GM04504 (cell line): ENCODE results near the gene TCN2.
A peak's percentile ranks its signal among the peaks of the same experiment; 100 is the strongest.
"Not testable (repeated sequence)": the region's sequence is repeated elsewhere in the genome, so short reads cannot be mapped to it uniquely, and the experiment has no call there.

Experiments
- DNase-seq: peaks from one replicate; pipeline ENCODE4 v3.0.0-alpha.2; 2012; ENCODE audit warnings: low read depth

Gene TCN2

DNA sequence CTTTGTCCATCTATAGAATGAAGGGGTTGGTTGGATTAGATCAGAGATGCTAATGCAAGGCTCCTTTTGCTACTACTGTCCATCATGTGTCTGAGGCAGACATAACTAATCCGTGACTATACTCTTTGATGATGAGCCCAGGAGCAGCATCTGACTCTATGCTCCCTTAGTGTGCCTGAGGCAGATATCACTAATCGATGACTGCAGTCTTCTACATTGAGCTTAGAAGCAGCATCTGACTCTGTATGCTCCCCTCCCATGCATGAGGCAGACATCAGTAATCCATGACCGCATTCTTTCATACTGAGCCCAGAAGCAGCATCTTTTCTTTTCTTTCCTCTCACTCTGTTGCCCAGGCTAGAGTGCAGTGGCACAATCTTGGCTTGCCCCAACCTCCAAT, 4.2 kb downstream of the TCN2 start:
- DNase-seq: no peak

DNA sequence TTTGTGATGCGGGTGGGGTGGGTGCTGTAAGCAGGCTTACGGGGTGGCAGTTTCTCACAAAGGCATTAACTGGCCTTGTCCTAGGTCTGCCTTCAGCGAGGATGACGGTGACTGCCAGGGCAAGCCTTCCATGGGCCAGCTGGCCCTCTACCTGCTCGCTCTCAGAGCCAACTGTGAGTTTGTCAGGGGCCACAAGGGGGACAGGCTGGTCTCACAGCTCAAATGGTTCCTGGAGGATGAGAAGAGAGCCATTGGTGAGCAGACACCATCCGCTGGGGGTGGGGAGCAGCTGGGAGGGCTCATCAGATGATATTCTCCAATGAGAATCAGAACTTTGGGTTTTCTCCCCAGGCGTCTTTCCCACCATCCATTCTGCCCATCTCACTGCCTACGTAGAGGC, 5.8 kb downstream of the TCN2 start:
- no peak for DNase-seq

DNA sequence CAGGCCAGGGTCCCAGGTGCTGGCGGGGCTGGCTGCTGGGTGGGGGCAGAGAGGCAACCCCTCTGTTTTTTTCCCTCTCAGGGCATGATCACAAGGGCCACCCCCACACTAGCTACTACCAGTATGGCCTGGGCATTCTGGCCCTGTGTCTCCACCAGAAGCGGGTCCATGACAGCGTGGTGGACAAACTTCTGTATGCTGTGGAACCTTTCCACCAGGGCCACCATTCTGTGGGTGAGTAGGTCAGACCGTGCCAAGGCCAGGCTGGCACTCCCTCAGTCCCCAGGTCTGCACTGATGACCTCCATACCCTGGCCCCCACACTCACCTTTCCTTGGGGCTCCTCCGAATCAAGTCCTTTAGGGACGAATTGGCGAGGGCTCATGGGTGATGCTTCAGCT, 7.3 kb downstream of the TCN2 start:
- no peak for DNase-seq

DNA sequence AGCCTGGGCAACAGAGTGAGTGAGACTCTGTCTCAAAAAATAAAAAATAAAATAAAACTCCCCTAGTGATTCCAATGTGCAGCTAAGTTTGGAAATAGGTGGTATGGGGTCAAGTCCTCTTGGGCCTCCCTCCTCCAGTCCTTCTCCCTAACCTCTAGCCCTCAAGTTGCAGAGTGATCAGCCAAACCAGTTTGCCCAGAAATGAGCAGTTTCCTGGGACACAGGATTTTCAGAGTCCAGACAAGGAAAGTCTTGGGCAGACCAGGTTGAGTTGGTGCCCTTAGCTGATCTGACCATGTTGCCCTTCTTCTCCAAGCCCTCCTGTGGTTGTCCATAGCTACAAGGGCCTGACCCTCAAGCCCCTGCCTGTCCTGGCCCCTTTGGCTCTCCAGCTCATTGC, 7.9 kb downstream of the TCN2 start:
- no peak for DNase-seq

DNA sequence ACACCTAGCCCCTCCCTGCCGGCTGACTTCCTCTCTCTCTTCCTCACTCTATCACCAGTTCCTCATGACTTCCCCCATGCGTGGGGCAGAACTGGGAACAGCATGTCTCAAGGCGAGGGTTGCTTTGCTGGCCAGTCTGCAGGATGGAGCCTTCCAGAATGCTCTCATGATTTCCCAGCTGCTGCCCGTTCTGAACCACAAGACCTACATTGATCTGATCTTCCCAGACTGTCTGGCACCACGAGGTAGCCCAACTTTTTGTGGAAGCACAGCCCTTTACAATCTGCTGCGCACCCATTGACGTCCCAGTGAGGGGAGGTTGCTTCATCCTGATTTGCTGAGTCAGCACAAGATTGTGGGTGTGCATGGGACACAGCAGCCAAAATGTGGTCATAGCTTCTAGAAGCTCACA, 8.6 kb downstream of the TCN2 start:
- DNase-seq: no peak

DNA sequence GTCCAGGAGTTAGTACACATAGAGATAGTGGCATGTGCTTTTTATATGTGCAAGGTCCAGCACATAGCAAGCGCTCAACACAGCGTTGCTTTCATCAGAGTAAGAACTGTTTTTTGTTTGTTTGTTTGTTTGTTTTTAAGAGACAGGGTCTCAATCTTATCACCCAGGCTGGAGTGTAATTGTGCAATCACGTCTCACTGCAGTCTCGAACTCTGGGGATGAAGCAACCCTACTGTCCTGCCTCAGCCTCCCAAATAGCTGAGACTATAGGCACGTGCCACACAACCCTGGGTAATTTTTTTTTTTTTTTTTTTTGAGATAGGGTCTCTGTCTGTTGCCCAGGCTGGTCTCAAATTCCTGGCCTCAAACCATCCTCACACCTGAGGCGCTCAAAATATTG, 10.8 kb downstream of the TCN2 start:
- DNase-seq: no peak

DNA sequence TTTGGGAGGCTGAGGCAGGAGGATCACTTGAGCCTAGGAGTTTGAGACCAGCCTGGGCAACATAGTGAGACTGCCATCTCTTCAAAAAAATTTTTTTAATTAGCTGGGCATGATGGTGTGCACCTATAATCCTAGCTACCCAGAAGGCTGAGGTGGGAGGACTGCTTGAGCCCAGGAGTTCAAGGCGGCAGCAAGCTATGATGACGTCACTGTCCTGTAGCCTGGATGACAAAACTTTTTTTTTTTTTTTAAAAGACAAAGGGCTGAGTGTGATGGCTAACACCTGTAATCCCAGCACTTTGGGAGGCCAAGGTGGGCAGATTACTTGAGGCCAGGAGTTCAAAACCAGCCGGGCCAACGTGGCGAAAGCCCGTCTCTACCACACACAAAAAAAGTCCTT, 12.9 kb downstream of the TCN2 start:
- not testable (repeated sequence) for DNase-seq

DNA sequence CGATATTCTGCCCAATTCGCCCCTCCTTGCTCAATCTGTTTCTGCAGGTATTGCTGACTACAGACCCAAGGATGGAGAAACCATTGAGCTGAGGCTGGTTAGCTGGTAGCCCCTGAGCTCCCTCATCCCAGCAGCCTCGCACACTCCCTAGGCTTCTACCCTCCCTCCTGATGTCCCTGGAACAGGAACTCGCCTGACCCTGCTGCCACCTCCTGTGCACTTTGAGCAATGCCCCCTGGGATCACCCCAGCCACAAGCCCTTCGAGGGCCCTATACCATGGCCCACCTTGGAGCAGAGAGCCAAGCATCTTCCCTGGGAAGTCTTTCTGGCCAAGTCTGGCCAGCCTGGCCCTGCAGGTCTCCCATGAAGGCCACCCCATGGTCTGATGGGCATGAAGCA, 19.4 kb downstream of the TCN2 start:
- DNase-seq: no peak

DNA sequence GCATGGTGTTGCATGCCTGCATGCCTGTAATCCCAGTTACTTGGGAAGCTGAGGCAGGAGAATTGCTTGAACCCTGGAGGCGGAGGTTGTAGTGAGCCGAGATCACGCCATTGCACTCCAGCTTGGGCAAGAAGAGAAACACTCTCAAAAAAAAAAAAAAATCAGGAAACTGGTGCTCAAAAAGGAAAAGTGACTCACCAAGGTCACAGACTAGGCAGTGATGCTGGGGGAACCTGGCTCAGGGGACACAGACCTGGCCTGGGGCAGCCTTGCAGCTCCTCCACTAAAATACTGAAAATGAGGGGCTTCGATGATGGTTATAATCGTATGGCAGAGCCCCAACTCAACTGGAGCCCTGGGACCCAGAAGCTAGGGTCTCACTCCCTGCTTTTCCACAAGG, 20.5 kb downstream of the TCN2 start:
- no peak for DNase-seq

DNA sequence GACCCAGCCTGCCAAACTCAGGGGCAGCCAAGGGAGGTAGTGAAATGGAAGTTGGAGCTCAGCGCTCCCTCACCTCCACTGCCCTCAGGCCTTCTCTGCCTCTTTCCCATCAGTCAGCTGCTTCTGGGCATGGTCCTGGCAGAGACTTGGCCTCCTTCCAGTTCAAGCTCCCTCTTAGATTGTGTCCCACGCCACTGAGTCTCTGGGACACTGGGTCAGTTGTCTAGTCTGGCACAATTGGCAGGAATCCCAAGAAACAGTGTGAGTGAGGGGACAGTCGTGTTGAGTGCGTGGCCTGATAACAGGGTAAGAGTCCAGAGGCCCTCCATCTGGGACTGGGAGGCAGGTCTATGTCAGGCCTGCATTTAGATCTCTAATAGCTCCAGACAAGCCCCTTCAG, 21.5 kb downstream of the TCN2 start:
- no peak for DNase-seq

DNA sequence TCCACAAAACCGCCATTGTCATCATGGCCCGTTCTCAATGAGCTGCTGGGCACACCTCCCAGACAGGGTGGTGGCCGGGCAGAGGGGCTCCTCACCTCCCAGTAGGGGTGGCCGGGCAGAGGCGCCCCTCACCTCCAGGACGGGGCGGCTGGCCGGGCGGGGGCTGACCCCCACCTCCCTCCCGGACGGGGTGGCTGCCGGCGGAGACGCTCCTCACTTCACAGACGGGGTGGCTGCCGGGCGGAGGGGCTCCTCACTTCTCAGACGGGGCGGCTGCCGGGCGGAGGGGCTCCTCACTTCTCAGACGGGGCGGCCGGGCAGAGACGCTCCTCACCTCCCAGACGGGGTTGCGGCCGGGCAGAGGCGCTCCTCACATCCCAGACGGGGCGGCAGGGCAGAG, 24.5 kb downstream of the TCN2 start:
- DNase-seq: not testable (repeated sequence)

DNA sequence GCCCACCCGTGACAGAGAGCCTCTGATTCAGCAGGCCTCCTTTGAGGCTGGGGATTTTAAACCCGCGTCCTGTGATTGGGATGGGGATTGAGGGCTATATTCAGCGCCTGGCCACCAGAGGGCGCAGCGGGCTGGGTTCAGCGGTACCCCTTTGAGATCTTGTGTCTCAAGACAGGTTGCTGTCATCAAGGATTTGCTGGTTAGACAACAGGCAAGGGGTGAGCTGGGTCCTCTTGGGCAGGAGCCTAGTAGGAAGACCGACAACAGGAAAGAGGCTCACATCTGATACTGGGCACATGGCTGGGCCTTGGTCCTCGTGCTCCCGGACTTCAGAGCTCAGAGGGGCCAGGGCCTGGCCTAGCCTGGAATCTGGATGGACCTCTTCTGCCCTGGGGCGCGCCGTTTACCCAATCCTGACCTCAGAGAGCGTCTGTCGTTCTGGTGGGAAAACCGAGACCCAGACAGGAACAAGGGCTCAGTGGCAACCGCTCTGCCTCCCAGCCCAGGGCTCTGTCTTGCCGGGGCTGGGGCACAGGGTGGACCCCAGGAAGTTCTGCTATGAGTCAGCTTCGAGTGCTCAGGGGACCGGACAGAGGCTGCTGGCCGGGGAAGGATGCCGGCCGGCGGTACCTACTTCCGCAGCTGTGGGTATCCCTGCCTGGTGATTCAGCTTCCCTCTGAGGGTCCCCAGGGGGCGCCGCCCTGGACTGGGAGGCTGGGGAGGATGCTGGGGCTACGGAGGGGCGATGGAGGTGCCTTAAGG, 27.7 kb downstream of the TCN2 start:
- peak; percentile 69 for DNase-seq

DNA sequence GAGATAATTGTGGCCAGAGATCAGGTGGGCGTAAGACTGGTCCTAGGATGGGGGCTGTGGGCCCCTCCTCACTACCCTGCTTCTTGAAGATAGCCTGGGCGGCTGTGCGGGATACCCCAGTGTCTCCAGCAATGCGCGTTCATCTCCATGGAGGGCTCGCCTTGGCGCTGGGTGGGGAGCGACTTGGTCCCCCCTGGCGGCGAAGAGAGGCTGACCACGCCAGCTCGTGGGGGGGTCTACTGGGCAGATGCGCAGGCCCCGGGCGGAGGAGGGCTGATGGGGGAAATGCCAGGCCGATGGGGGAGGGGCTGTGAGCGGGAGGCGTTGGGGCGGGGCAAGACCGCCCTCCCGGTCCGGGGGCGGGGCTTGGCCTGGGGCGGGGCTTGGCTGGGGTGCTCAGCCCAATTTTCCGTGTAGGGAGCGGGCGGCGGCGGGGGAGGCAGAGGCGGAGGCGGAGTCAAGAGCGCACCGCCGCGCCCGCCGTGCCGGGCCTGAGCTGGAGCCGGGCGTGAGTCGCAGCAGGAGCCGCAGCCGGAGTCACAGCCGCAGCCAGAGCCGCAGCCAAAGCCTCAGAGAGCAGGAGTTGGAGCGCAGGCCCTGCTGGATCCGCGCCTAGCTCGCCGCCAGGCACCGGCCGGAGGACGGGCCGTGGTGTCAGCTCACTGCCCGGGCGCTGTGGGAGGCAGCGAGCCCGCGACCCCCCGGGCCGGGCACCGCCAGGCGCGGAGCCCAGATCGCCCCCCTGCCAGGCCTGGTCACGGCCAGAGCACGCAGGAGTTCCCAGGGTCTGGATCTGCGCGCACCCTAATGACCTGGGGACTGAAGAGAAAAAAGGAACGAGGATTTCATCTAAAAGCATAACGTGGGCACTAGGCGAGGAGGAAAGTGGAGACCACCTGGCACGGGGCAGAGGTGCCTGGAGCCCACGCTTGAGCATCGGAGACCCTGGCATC, 28.6 kb downstream of the TCN2 start, which contains the start of gene SLC35E4:
SLC35E4 (plus strand) TSS at position 509 of the 953 bp plus-strand sequence. CDS start 670 bp downstream, outside the sequence.
- DNase-seq: peak; percentile 77

DNA sequence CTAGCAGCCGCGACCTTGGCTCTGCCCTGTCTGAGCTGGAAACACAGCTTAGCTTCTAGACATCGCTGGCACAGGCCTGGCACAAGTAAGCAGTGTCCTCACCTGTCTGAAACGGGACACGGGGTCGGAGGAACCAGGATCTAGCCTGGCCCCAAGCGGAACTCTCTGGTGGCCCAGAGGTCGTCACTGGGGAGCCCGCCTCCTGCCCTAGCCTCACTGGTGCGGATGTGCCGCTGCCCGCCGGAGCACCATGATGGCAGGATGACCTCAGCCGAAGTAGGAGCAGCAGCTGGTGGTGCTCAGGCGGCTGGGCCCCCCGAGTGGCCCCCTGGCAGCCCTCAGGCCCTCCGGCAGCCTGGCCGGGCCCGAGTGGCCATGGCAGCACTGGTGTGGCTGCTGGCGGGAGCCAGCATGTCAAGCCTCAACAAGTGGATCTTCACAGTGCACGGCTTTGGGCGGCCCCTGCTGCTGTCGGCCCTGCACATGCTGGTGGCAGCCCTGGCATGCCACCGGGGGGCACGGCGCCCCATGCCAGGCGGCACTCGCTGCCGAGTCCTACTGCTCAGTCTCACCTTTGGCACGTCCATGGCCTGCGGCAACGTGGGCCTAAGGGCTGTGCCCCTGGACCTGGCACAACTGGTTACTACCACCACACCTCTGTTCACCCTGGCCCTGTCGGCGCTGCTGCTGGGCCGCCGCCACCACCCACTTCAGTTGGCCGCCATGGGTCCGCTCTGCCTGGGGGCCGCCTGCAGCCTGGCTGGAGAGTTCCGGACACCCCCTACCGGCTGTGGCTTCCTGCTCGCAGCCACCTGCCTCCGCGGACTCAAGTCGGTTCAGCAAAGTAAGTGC, 29.5 kb downstream of the TCN2 start:
- no peak for DNase-seq

DNA sequence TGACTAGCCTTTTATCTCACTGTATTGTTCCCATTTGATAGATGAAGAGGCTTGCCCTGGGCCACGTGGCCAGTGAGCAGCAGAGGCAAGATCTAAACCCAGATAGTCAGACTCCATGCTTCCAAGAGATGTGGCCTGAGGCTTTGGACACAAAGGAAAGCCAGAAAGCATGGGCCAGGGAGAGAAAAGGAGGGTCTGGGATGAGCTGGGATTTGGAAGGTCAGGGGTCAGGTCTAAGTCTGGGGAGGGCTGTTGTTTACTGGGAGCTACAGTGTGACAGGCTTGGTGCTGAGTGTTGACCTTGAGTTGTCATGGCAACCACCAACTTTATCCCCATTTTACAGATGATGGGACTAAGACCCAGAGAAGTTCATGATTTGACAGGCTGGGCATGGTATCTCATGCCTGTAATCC, 30.7 kb downstream of the TCN2 start:
- DNase-seq: no peak

DNA sequence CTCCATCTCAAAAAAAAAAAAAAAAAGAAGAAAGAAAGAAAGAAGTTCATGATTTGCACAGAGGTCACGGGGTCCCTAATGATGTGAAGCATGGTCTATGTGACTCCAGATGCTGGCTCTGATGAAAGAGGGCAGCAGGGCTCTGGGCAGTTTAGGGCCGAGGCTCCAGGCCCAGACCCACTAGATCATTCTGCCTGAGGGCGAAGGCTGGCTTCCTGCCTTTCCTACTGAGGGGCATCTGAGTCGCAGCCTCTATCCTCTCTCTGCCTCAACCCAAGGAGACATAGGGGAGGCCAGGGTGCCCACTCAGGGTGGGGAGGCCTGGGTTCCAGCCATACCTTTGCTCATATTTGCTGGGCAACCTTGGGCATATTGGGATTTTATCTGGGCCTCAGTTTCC, 33.4 kb downstream of the TCN2 start:
- DNase-seq: no peak

DNA sequence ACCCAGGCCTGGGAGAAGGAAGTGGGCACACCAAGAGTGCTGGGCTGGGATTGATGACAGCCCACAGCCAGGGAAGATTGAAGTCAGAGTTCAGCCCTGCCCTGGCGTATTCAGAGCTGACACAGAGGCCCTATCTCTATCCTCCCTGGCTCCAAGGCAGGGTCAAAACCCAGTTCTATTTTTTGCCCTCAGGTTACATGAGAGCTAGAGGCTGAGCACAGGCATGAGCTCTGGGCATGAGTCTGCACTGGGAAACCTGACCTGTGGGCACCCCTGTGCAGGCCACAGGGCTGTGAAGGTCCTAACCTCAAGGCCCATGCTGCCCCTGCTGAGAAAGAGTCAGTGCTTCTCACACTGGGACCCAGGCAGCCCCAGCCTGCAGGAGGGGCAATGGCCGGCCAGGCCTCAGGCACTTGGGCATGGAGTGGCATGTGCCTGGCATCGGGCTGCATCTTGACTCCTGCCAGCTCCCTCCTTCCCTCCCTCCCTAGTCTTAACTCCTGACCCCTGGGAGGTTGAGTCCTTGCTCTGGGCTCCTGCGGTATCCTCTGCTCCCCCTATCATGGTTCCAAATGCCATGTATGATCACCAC, 34.0 kb downstream of the TCN2 start:
- no peak for DNase-seq

DNA sequence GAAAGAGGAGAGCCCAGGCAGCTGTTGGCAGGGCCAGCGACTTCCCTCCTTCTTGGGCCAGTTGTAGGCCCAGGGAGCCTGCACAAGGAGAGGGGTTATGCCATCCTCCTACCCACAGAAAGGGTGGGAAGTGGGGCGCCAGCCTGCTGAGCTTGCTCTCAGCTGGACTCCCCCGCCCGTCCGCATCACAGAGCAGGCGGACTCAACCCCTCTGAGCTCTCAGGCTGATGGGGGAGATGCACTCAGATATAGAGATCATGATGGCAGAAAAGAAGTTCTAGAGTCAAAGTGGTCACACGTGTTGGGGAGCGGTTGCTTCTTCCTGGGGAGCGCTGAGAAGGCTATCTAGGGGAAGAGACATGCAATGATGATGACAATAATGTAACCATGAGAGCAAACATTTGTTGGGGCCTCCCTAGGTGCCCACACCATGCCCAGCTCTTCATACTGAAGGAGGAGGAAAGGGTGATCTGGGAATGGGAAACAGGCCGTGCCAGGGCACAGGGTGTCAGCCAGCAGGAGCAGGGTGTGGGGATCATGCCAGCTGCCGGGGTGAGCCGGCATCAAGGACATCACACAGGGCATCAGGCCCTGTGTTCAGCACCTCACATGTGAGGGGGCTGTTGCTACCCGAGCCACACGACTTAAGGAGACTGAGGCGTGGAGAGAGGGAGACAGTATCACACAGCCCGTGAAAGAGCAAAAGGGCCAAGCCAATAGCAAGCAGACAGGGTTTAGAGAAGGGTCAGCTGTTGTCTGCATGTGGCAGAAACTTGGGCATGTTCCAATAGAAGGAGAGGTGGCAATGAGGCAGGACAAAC, 36.3 kb downstream of the TCN2 start:
- no peak for DNase-seq

DNA sequence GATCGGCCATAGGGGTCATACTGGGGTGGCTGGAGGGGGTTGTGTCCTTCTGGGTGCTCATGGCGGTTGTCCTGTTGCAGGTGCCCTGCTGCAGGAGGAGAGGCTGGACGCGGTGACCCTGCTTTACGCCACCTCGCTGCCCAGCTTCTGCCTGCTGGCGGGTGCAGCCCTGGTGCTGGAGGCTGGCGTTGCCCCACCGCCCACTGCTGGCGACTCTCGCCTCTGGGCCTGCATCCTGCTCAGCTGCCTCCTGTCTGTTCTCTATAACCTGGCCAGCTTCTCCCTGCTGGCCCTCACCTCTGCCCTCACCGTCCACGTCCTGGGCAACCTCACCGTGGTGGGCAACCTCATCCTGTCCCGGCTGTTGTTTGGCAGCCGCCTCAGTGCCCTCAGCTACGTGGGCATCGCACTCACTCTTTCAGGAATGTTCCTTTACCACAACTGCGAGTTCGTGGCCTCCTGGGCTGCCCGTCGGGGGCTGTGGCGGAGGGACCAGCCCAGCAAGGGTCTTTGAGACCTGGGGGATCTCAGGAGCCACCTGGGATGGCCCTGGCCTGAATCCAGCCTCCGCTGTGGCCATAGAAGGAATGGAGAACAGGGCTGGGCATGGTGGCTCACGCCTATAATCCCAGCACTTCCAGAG, 39.7 kb downstream of the TCN2 start:
- DNase-seq: no peak

DNA sequence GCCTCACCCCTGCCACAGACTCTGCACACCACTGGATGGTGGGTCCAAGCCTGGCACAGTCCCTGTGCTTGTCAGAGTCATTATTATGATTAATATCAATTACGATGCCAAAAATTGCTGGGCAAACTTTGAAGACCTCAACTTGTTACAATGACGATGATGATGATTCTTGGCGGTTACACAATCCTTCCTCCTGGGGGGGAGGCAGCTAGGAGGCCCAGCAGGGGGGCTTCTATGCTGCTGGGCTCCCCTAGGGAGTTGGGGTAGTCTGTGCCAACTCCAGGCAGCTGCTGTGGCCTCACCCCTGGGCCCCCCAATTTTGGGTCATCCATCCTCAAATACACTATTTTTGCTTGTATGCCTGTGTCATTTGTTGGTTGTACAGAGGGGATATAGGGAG, 40.6 kb downstream of the TCN2 start:
- DNase-seq: no peak
